PC-3 (cell line): ENCODE results near the gene ITSN1. TPM values are rescaled to one million over a fixed set of nuclear protein-coding genes. Genes with fewer than 3 reads are reported as not detected.

Experiments
- ATAC-seq: fragments of 200-7000 bp; cut with Tn5 transposase; 2 replicates; pipeline ENCODE4 v1.9.1; 2020; ENCODE audit warnings: mild to moderate bottlenecking, moderate library complexity
- BruUV-seq: library from RNA; stranded (reverse); fragments of 400-500 nt; replicated peaks from 2 replicates; lab custom pipeline; 2021; lab: Mats Ljungman, UMichigan
- CTCF ChIA-PET: fragments of 300-600 bp; sonication (Branson Sonifier 250); formaldehyde crosslinking; loops from one replicate; lab custom pipeline; 2022; ENCODE audit warnings: antibody characterized with exemption; lab: Charles Lee
- POLR2A ChIA-PET: fragments of 300-600 bp; sonication (Branson Sonifier 250); formaldehyde crosslinking; loops from one replicate; lab custom pipeline; 2022; ENCODE audit warnings: antibody characterized with exemption; ENCODE audit not compliant: unreplicated experiment; lab: Charles Lee
- DNase-seq: peaks from one replicate; pipeline ENCODE4 v3.0.0-alpha.2; 2015
- H2AFZ ChIP-seq: fragments of 300-600 bp; sonication (generic); 2 replicates; pipeline ENCODE4 v1.6.0; 2016; ENCODE audit warnings: antibody characterized with exemption, low read length
- H3F3A ChIP-seq: fragments of 300-600 bp; sonication (generic); one replicate; pipeline ENCODE4 v1.6.0; 2017; ENCODE audit warnings: antibody characterized with exemption, low read length, control low read depth, mild to moderate bottlenecking; ENCODE audit not compliant: unreplicated experiment
- H3K27ac ChIP-seq: fragments of 300-600 bp; sonication (generic); 2 replicates; pipeline ENCODE4 v1.5.1; 2016; ENCODE audit warnings: mild to moderate bottlenecking, low read length
- H3K27me3 ChIP-seq: fragments of 300-600 bp; sonication (generic); 2 replicates; pipeline ENCODE4 v1.6.1; 2016; ENCODE audit warnings: low read length, mixed read lengths
- H3K36me3 ChIP-seq: fragments of 300-600 bp; sonication (generic); 2 replicates; pipeline ENCODE4 v1.6.1; 2016; ENCODE audit warnings: low read depth, mixed run types, low read length, mixed read lengths
- H3K4me1 ChIP-seq: fragments of 300-600 bp; sonication (generic); 2 replicates; pipeline ENCODE4 v1.5.1; 2016; ENCODE audit warnings: low read length; ENCODE audit not compliant: insufficient read depth
- H3K4me2 ChIP-seq: fragments of 300-600 bp; sonication (generic); 2 replicates; pipeline ENCODE4 v1.6.0; 2016; ENCODE audit warnings: low read length
- H3K4me3 ChIP-seq: fragments of 300-600 bp; sonication (generic); 2 replicates; pipeline ENCODE4 v1.5.1; 2016; ENCODE audit warnings: mild to moderate bottlenecking, low read length, mixed read lengths
- H3K79me2 ChIP-seq: fragments of 300-600 bp; sonication (generic); 2 replicates; pipeline ENCODE4 v1.6.1; 2017; ENCODE audit warnings: low read length, mixed read lengths
- H3K9ac ChIP-seq: fragments of 300-600 bp; sonication (generic); 2 replicates; pipeline ENCODE4 v1.6.0; 2016; ENCODE audit warnings: mild to moderate bottlenecking, low read length
- H3K9me2 ChIP-seq: fragments of 300-600 bp; sonication (generic); replicated peaks from 2 replicates; pipeline ENCODE4 v1.6.1; 2016; ENCODE audit warnings: mixed run types, low read length, mixed read lengths
- H3K9me3 ChIP-seq: fragments of 300-600 bp; sonication (generic); 2 replicates; pipeline ENCODE4 v1.6.1; 2016; ENCODE audit warnings: low read length, mixed read lengths
- H4K20me1 ChIP-seq: fragments of 300-600 bp; sonication (generic); 2 replicates; pipeline ENCODE4 v1.6.1; 2016; ENCODE audit warnings: low read length, mixed read lengths
- CTCF ChIP-seq: fragments of 300-600 bp; sonication (generic); conservative IDR thresholded peaks from 2 replicates; pipeline ENCODE4 v1.5.1; 2017; ENCODE audit warnings: antibody characterized with exemption, low read depth, mild to moderate bottlenecking, low read length
- EZH2 ChIP-seq: fragments of 300-600 bp; sonication (generic); IDR thresholded peaks from one replicate; pipeline ENCODE4 v1.6.1; 2017; ENCODE audit warnings: antibody characterized with exemption, mild to moderate bottlenecking, low read length; ENCODE audit not compliant: unreplicated experiment
- EZH2phosphoT487 ChIP-seq: fragments of 300-600 bp; sonication (generic); IDR thresholded peaks from 2 replicates; pipeline ENCODE4 v1.6.1; 2018; ENCODE audit warnings: mild to moderate bottlenecking, antibody characterized with exemption, low read length, borderline replicate concordance
- intact Hi-C: fragments of 100-400 bp; cut with micrococcal nuclease; formaldehyde crosslinking; loops from 2 replicates; pipeline ENCODE4 v1.9.0; 2023
- total RNA-seq: library from RNA; depleted of rRNA; stranded (reverse); fragments of >200 nt; gene quantifications from 2 replicates; pipeline ENCODE4 v1.2.3, GENCODE V29; 2014

The ITSN1 gene
- total RNA-seq, 1 experiment from 2014 or later, result 45.6 TPM

GRCh38 chr21:33825915-33826314 is 183.6 kb downstream of the ITSN1 start:
- BruUV-seq, result no TSS peak
- Histone ChIP-seq H4K20me1 (no peaks in the 10 kb centered on the region), H3F3A (no peaks in the 10 kb centered on the region), H3K4me1 (no peaks in the 10 kb centered on the region), H3K27ac (no peak overlapping the region), H3K9ac (no peak overlapping the region), H3K9me3 (no peaks in the 10 kb centered on the region), H3K27me3 (no peaks in the 10 kb centered on the region), H2AFZ (no peak overlapping the region), H3K36me3 (no peaks in the 10 kb centered on the region; the same call in 1 of the 2 replicates), H3K4me2 (no peak overlapping the region), H3K79me2 (no peaks in the 10 kb centered on the region), H3K9me2 (no peaks in the 10 kb centered on the region), H3K4me3 (no peak overlapping the region)
- DNase-seq, result no peak
- POLR2A ChIA-PET, result no interaction called here
- intact Hi-C loops, result no loop called here
- no peak for ATAC-seq
- CTCF ChIA-PET, result no interaction called here
- no peak for TF ChIP-seq EZH2phosphoT487
- no peak for TF ChIP-seq CTCF
- no peak for TF ChIP-seq EZH2

- no peaks in the 10 kb centered on the region for H3K36me3 ChIP-seq
- H3K4me3 ChIP-seq, result no peak overlapping the region
- no peaks in the 10 kb centered on the region for H4K20me1 ChIP-seq
- no peak overlapping the region for H3K9ac ChIP-seq
- no TSS peak for BruUV-seq
- DNase-seq, result no peak
- H3K9me2 ChIP-seq, result no peaks in the 10 kb centered on the region
- POLR2A ChIA-PET, result interaction anchor here (0.6 kb wide), 1 partner anchor 597 kb away, joined by 3 read pairs; no protein-coding TSS in a partner anchor
- CTCF ChIA-PET, result no interaction called here
- H3K4me1 ChIP-seq, result no peaks in the 10 kb centered on the region
- no peaks in the 10 kb centered on the region for H3K27me3 ChIP-seq
- intact Hi-C loops, result no loop called here
- no peak for ATAC-seq
- H3K27ac ChIP-seq, result no peak overlapping the region
- no peaks in the 10 kb centered on the region for H3K79me2 ChIP-seq
- no peak overlapping the region for H3K4me2 ChIP-seq
- H2AFZ ChIP-seq, result no peak overlapping the region
- no peaks in the 10 kb centered on the region for H3K9me3 ChIP-seq
- TF ChIP-seq EZH2phosphoT487, result no peak
- TF ChIP-seq EZH2, result no peak
- TF ChIP-seq CTCF, result no peak
- no peaks in the 10 kb centered on the region for H3F3A ChIP-seq
Observed at GRCh38 chr21:33828083-33828482, 185.8 kb downstream of the ITSN1 start.

GRCh38 chr21:33828577-33828976 is 186.3 kb downstream of the ITSN1 start:
- DNase-seq (no peak), ATAC-seq (no peak)
- H4K20me1 ChIP-seq, result no peaks in the 10 kb centered on the region
- intact Hi-C loops, result no loop called here
- H3K9me3 ChIP-seq, result no peaks in the 10 kb centered on the region
- BruUV-seq, result no TSS peak
- no peak overlapping the region for H3K27ac ChIP-seq
- no peak overlapping the region for H3K9ac ChIP-seq
- no peak overlapping the region for H2AFZ ChIP-seq
- H3K36me3 ChIP-seq, result no peaks in the 10 kb centered on the region
- ChIA-PET CTCF (no interaction called here), POLR2A (no interaction called here)
- H3K4me1 ChIP-seq, result no peaks in the 10 kb centered on the region
- H3K4me2 ChIP-seq, result no peak overlapping the region
- no peak overlapping the region for H3K4me3 ChIP-seq
- H3F3A ChIP-seq, result no peaks in the 10 kb centered on the region
- no peaks in the 10 kb centered on the region for H3K9me2 ChIP-seq
- TF ChIP-seq EZH2phosphoT487 (no peak), CTCF (no peak), EZH2 (no peak)
- H3K79me2 ChIP-seq, result no peaks in the 10 kb centered on the region
- H3K27me3 ChIP-seq, result no peaks in the 10 kb centered on the region
